K562 (cell line): ENCODE measurements around the gene SIX1. TPM values are rescaled to one million over a fixed set of nuclear protein-coding genes. Genes with fewer than 3 reads are reported as not detected.

Experiments used
- ATAC-seq: fragments of 200-7000 bp; cut with Tn5 transposase; 3 replicates; pipeline ENCODE4 v1.9.1; 2020; ENCODE audit warnings: moderate library complexity
- BruUV-seq: library from RNA; stranded (reverse); fragments of 400-500 nt; replicated peaks from 2 replicates; lab custom pipeline; 2021; lab: Mats Ljungman, UMichigan
- CTCF ChIA-PET: fragments of 300-600 bp; formaldehyde crosslinking; extraction: SDS; loops from one replicate; lab custom pipeline; 2021; ENCODE audit warnings: low intra/inter-chr PET ratio; lab: Yijun Ruan, JAX
- POLR2A ChIA-PET: fragments of 300-600, 350-650 bp; sonication (Branson Sonifier 250); formaldehyde crosslinking; extraction: SDS; loops from one replicate; lab custom pipeline; 2021; ENCODE audit warnings: antibody characterized with exemption, inconsistent platforms; lab: Yijun Ruan, JAX
- DNase-seq, 4 experiments: peaks; one replicate each; pipeline versions ENCODE4 v3.0.0 to v3.0.0-alpha.2; 2011 to 2018; ENCODE audit warnings: low spot score in 3 of 4, mixed read lengths in 3 of 4; ENCODE audit errors: extremely low read depth in 1 of 4
- FAIRE-seq: peaks from 2 replicates; lab custom pipeline; 2011; peaks lifted over from hg19 to GRCh38; lab: Jason Lieb, UNC
- H2AFZ ChIP-seq: 2 replicates; pipeline ENCODE4 v1.6.0; 2011; ENCODE audit warnings: low read depth, low read length, control low read depth, inconsistent platforms
- H3K27ac ChIP-seq: fragments of 200-600 bp; 3 replicates; pipeline ENCODE4 v1.8.0; 2011; ENCODE audit warnings: low read depth, mild to moderate bottlenecking, control low read depth, inconsistent platforms, low read length, moderate library complexity, mixed read lengths; ENCODE audit errors: extremely low read depth
- H3K27me3 ChIP-seq, 2 experiments: fragments of 300-600 bp in 1 of 2; 2 replicates in 1 of 2; 3 replicates in 1 of 2; pipeline versions ENCODE4 v1.6.0 to v1.8.0; 2011; ENCODE audit warnings: inconsistent platforms in 2 of 2, low read length in 2 of 2, mild to moderate bottlenecking in 1 of 2, mixed read lengths in 1 of 2, moderate library complexity in 1 of 2; ENCODE audit not compliant: control insufficient read depth in 2 of 2, insufficient read depth in 2 of 2
- H3K36me3 ChIP-seq: fragments of 300-600 bp; 3 replicates; pipeline ENCODE4 v1.8.0; 2011; ENCODE audit warnings: mild to moderate bottlenecking, low read length, inconsistent platforms; ENCODE audit not compliant: control insufficient read depth, insufficient read depth
- H3K4me1 ChIP-seq, 2 experiments: fragments of 200-600 bp in 1 of 2; replicated peaks in 1 of 2; 2 replicates in 1 of 2; 3 replicates in 1 of 2; pipeline versions ENCODE4 v1.5.1 to v1.8.0; 2011; ENCODE audit warnings: inconsistent platforms in 2 of 2, low read length in 2 of 2, mild to moderate bottlenecking in 1 of 2, mixed read lengths in 1 of 2, moderate library complexity in 1 of 2; ENCODE audit not compliant: control insufficient read depth in 2 of 2, insufficient read depth in 2 of 2
- H3K4me2 ChIP-seq: 2 replicates; pipeline ENCODE4 v1.6.1; 2011; ENCODE audit warnings: low read length, control low read depth, inconsistent platforms, mixed read lengths; ENCODE audit not compliant: insufficient read depth
- H3K4me3 ChIP-seq: fragments of 200-600 bp; sonication (generic), shearing (Covaris generic); 2 replicates; pipeline ENCODE4 v1.5.1; 2016; ENCODE audit warnings: control low read depth, inconsistent platforms
- H3K79me2 ChIP-seq: fragments of 200-600 bp; 3 replicates; pipeline ENCODE4 v1.8.0; 2011; ENCODE audit warnings: low read length, inconsistent platforms; ENCODE audit not compliant: control insufficient read depth, insufficient read depth
- H3K9ac ChIP-seq, 2 experiments: 2 replicates each; pipeline versions ENCODE4 v1.6.0 to v1.6.1; 2011; ENCODE audit warnings: low read depth in 2 of 2, low read length in 2 of 2, control low read depth in 1 of 2, inconsistent platforms in 1 of 2, mild to moderate bottlenecking in 1 of 2, mixed read lengths in 1 of 2; ENCODE audit not compliant: insufficient read depth in 1 of 2
- H3K9me1 ChIP-seq: one replicate; pipeline ENCODE4 v1.6.0; 2011; ENCODE audit warnings: inconsistent platforms, mild to moderate bottlenecking, low read length, moderate library complexity; ENCODE audit not compliant: control insufficient read depth, insufficient read depth
- H3K9me3 ChIP-seq: replicated peaks from 2 replicates; pipeline ENCODE4 v1.5.1; 2011; ENCODE audit warnings: low read depth, low read length, inconsistent platforms; ENCODE audit not compliant: control insufficient read depth, insufficient read depth
- H4K20me1 ChIP-seq: replicated peaks from 2 replicates; pipeline ENCODE4 v1.6.1; 2011; ENCODE audit warnings: low read length, inconsistent platforms, mixed read lengths; ENCODE audit not compliant: control insufficient read depth, insufficient read depth
- ATF6 ChIP-seq: sonication (generic); formaldehyde crosslinking; IDR thresholded peaks from 2 replicates; pipeline ENCODE4 v1.4.0; 2020; ENCODE audit warnings: mild to moderate bottlenecking, missing genetic modification reagents
- MEF2D ChIP-seq: conservative IDR thresholded peaks from 2 replicates; pipeline ENCODE4 v1.6.1; 2016; ENCODE audit warnings: low read depth, missing genetic modification characterization, missing compliant biosample characterization
- PCBP1 ChIP-seq: fragments of 200-400 bp; formaldehyde crosslinking; IDR thresholded peaks from 2 replicates; pipeline ENCODE4 v1.6.1; 2018; ENCODE audit warnings: mild to moderate bottlenecking, low read depth, low read length; ENCODE audit not compliant: poor library complexity, severe bottlenecking
- RBM34 ChIP-seq: fragments of 200-400 bp; formaldehyde crosslinking; IDR thresholded peaks from 2 replicates; pipeline ENCODE4 v1.6.1; 2018; ENCODE audit warnings: low read length, borderline replicate concordance; ENCODE audit not compliant: insufficient read depth
- SNRNP70 ChIP-seq: fragments of 200-400 bp; formaldehyde crosslinking; optimal IDR thresholded peaks from 2 replicates; pipeline ENCODE3; 2017; ENCODE audit warnings: low read depth, low read length
- ZNF165 ChIP-seq: fragments of 250-450 bp; sonication (Bioruptor Pico); IDR thresholded peaks from 2 replicates; pipeline ENCODE4 v1.4.0; 2020; ENCODE audit warnings: borderline replicate concordance
- ZNF436 ChIP-seq: fragments of 250-450, 450-650 bp; sonication (Bioruptor Pico); formaldehyde crosslinking; IDR thresholded peaks from 2 replicates; pipeline ENCODE4 v1.7.0; 2020; ENCODE audit warnings: mild to moderate bottlenecking
- ZNF444 ChIP-seq: fragments of 250-450 bp; sonication (Bioruptor Pico); IDR thresholded peaks from 2 replicates; pipeline ENCODE4 v1.4.0; 2020; ENCODE audit warnings: mild to moderate bottlenecking, moderate library complexity
- WGBS: fragments of 100-300 bp; shearing (Covaris generic); methylation state at CpG from one replicate; pipeline ENCODE4 v1.1.6; 2016; ENCODE audit warnings: low coverage, mixed read lengths; ENCODE audit not compliant: insufficient coverage; ENCODE audit errors: missing lambda C conversion rate; 5-methylcytosine and 5-hydroxymethylcytosine counted together
- in situ Hi-C: fragments of 300-500 bp; cut with MboI; formaldehyde crosslinking; loops from 4 replicates; pipeline ENCODE4 v1.15.0; 2018; ENCODE audit warnings: inconsistent platforms, mixed read lengths
- intact Hi-C: fragments of 100-400 bp; cut with micrococcal nuclease; formaldehyde crosslinking; loops from 2 replicates; pipeline ENCODE4 v1.14.2; 2022
- polyA plus RNA-seq, 8 experiments: library from polyadenylated mRNA; depleted of rRNA in 4 of 8; stranded (reverse) in 5 of 8; unstranded in 3 of 8; fragments of >200 nt; fragmentation: Nextera tagmentation in 2 of 8; fragmentation: Illumina TruSeq in 1 of 8; extraction: Ambion mirVana in 2 of 8; extraction: Trizol in 1 of 8; gene quantifications; 2 replicates each; pipeline versions ENCODE4 v1.2.1 to v1.2.3, GENCODE V29; 2011 to 2014; ENCODE audit warnings: inconsistent platforms in 1 of 8, missing spikeins in 1 of 8
- total RNA-seq, 7 experiments: library from RNA; depleted of rRNA in 6 of 7; stranded (reverse); fragments of >200 nt in 6 of 7; fragmentation: Illumina TruSeq in 2 of 7; extraction: Trizol in 2 of 7; gene quantifications; 2 replicates each; pipeline versions ENCODE4 v1.2.1 to v1.2.3, GENCODE V29; 2011 to 2021; ENCODE audit warnings: low replicate concordance in 1 of 7

SIX1 gene
- total and polyA plus RNA-seq, 9 of the 15 experiments (the other 6 are each of a cell fraction or from before 2014, with no cell fraction given), result 0.27 to 0.80 (median 0.45) TPM

DNA sequence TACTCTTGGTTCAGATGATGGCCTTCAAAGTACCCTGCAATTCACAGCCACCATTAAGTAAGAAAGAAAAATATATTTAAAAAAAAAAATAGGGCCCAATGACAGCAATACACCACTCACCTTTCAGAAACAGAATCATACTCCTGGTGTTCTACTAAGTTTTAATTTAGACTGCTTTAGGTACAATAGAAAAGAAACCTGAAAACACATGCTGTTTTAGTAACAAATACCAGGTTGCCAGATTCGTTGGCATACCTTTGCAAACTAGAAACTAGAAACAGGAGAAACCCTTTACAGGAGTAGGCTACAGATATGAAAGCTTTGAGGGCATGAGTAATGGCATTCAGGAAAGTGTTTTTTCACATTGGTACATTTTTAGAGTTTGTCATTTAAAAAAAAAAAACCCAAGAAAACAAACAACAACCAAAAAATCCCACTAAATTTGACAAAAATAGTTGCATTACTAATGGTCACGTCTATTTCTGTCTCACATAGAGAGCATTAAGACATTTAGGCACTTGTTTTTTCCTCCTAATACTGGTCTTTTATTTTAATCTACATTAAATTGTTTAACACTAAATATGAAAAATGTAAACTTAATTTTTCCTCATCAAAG is 4.0 kb downstream of the SIX1 start (continued):
- TF ChIP-seq MEF2D (tag), result no peak
- no peak for TF ChIP-seq ZNF444 (CRISPR knock-in tag)

DNA sequence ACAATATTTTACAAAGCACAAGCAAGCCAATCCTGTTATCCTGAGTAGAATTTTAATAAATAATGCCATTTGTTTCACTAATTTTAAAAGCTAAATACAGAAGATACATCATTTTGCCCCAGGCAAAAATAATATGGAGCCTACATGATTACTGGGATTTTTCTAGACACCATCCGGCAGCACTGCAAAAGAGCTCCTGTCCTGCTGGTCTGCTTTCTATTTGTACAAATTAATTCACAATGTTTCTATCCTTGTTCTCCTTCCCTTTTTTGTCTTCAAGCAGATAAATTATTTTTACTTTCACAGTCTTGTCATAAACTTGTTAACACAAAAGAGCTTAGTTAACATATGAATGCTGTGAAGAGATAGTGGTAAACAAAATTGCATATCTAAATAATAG is 4.6 kb downstream of the SIX1 start:
- Histone ChIP-seq H4K20me1 (no peaks in the 10 kb centered on the region), H3K9me1 (no peaks in the 10 kb centered on the region), H3K4me1 (peaks cover 0 to 19% of the 10 kb centered on the region in 2 experiments; a peak in 2 of 5 replicates), H3K9ac (no peak overlapping the region), H2AFZ (no peak overlapping the region), H3K36me3 (no peaks in the 10 kb centered on the region), H3K9me3 (no peaks in the 10 kb centered on the region), H3K79me2 (no peaks in the 10 kb centered on the region), H3K4me3 (no peak overlapping the region), H3K4me2 (no peak overlapping the region), H3K27ac (no peak overlapping the region), H3K27me3 (peaks cover 0 to under 1% of the 10 kb centered on the region in 2 experiments; a peak in 1 of 5 replicates)
- ATAC-seq (no peak), FAIRE-seq (no peak), DNase-seq (no peak)
- intact Hi-C loops (no loop called here), in situ Hi-C loops (no loop called here)
- BruUV-seq, result no TSS peak
- CTCF ChIA-PET, result no interaction called here
- TF ChIP-seq ATF6 (no peak), PCBP1 (no peak), ZNF436 (CRISPR knock-in tag) (no peak), RBM34 (no peak), ZNF165 (CRISPR knock-in tag) (no peak), SNRNP70 (no peak)
- POLR2A ChIA-PET, result interaction anchor here (1.1 kb wide), 1 partner anchor 336 kb away, joined by 3 read pairs; the partner anchor contains the start of genes SLC38A6 and TRMT5
- WGBS, result 75% methylated on average over 1 of the region's 1 CpG
